PC-9 (cell line): ENCODE results near the gene CDNF. TPM values are rescaled to one million over a fixed set of nuclear protein-coding genes. Genes with fewer than 3 reads are reported as not detected.

Source experiments
- BruUV-seq: library from RNA; stranded (reverse); fragments of 400-500 nt; replicated peaks from 2 replicates; lab custom pipeline; 2021; lab: Mats Ljungman, UMichigan
- CTCF ChIA-PET: fragments of 300-600 bp; sonication (Branson Sonifier 250); formaldehyde crosslinking; loops from one replicate; lab custom pipeline; 2022; ENCODE audit warnings: antibody characterized with exemption; lab: Charles Lee
- POLR2A ChIA-PET: fragments of 300-600 bp; sonication (Branson Sonifier 250); formaldehyde crosslinking; loops from one replicate; lab custom pipeline; 2022; ENCODE audit warnings: antibody characterized with exemption; ENCODE audit not compliant: unreplicated experiment; lab: Charles Lee
- DNase-seq, 2 experiments: peaks; one replicate each; pipeline versions ENCODE4 v3.0.0 to v3.0.0-alpha.2; 2015 to 2022; ENCODE audit warnings: mixed read lengths in 1 of 2
- H2AFZ ChIP-seq: fragments of 200-600 bp; sonication (generic); 2 replicates; pipeline ENCODE4 v1.8.1; 2017; ENCODE audit warnings: antibody characterized with exemption
- H3F3A ChIP-seq: fragments of 200-600 bp; sonication (generic); 2 replicates; pipeline ENCODE4 v1.8.1; 2017; ENCODE audit warnings: antibody characterized with exemption, mild to moderate bottlenecking, low read depth; ENCODE audit not compliant: insufficient read depth
- H3K27ac ChIP-seq: fragments of 200-600 bp; sonication (generic); 2 replicates; pipeline ENCODE4 v1.6.1; 2016; ENCODE audit warnings: mixed run types
- H3K27me3 ChIP-seq: fragments of 200-600 bp; sonication (generic); 2 replicates; pipeline ENCODE4 v1.6.1; 2016; ENCODE audit warnings: low read depth, mixed run types; ENCODE audit not compliant: insufficient read depth
- H3K36me3 ChIP-seq: fragments of 200-600 bp; sonication (generic); 2 replicates; pipeline ENCODE4 v1.6.1; 2016; ENCODE audit warnings: low read depth, mixed run types
- H3K4me1 ChIP-seq: fragments of 200-600 bp; sonication (generic); replicated peaks from 2 replicates; pipeline ENCODE4 v1.6.1; 2016; ENCODE audit warnings: mixed run types; ENCODE audit not compliant: insufficient read depth
- H3K4me2 ChIP-seq: fragments of 200-600 bp; sonication (generic); 2 replicates; pipeline ENCODE4 v1.6.1; 2017; ENCODE audit warnings: mixed run types
- H3K4me3 ChIP-seq: fragments of 200-600 bp; sonication (generic); 2 replicates; pipeline ENCODE4 v1.6.1; 2016; ENCODE audit warnings: mixed run types
- H3K79me2 ChIP-seq: fragments of 200-600 bp; sonication (generic); 2 replicates; pipeline ENCODE4 v1.6.1; 2017; ENCODE audit warnings: low read depth, mixed run types
- H3K9me2 ChIP-seq: fragments of 200-600 bp; sonication (generic); 2 replicates; pipeline ENCODE4 v1.8.1; 2017; ENCODE audit warnings: mild to moderate bottlenecking; ENCODE audit not compliant: insufficient read depth
- H3K9me3 ChIP-seq: fragments of 200-600 bp; sonication (generic); 2 replicates; pipeline ENCODE4 v1.8.1; 2016; ENCODE audit warnings: low read depth; ENCODE audit not compliant: insufficient read depth
- H4K20me1 ChIP-seq: fragments of 200-600 bp; sonication (generic); 2 replicates; pipeline ENCODE4 v1.8.1; 2017; ENCODE audit not compliant: insufficient read depth
- CTCF ChIP-seq: fragments of 200-600 bp; sonication (generic); conservative IDR thresholded peaks from 2 replicates; pipeline ENCODE4 v1.6.1; 2017; ENCODE audit warnings: mixed run types, antibody characterized with exemption, mild to moderate bottlenecking, moderate library complexity
- EZH2 ChIP-seq: fragments of 200-600 bp; sonication (generic); IDR thresholded peaks from 2 replicates; pipeline ENCODE4 v1.8.0; 2017; ENCODE audit warnings: antibody characterized with exemption, low read depth
- intact Hi-C: fragments of 100-400 bp; cut with micrococcal nuclease; formaldehyde crosslinking; loops from one replicate; pipeline ENCODE4 v1.10.0; 2022; ENCODE audit not compliant: unreplicated experiment
- total RNA-seq: library from RNA; stranded (reverse); gene quantifications from 2 replicates; pipeline ENCODE4 v1.2.3, GENCODE V29; 2021

Gene CDNF
- total RNA-seq, 1 experiment from 2014 or later = 0.48 TPM

GRCh38 chr10:14858338-14858960, 20.6 kb upstream of the CDNF start:
- Histone ChIP-seq H2AFZ (no peak overlapping the region), H3K79me2 (no peaks in the 10 kb centered on the region), H3K4me3 (no peak overlapping the region), H3K27ac (no peak overlapping the region), H3K9me3 (no peaks in the 10 kb centered on the region), H3K9me2 (no peaks in the 10 kb centered on the region), H3K4me1 (no peaks in the 10 kb centered on the region), H3K36me3 (0 out of 2 replicates have a peak, but pooled peaks cover 7% of the 10 kb centered on the region), H4K20me1 (no peaks in the 10 kb centered on the region), H3F3A (no peaks in the 10 kb centered on the region), H3K27me3 (no peaks in the 10 kb centered on the region), H3K4me2 (no peak overlapping the region)
- intact Hi-C loops = no loop called here
- CTCF ChIA-PET = no interaction called here
- BruUV-seq = no TSS peak
- no peak for TF ChIP-seq CTCF
- TF ChIP-seq EZH2 = no peak
- POLR2A ChIA-PET = no interaction called here
- no peak for DNase-seq

GRCh38 chr10:14855453-14855852, 17.6 kb upstream of the CDNF start:
- Histone ChIP-seq H3K36me3 (0 out of 2 replicates have a peak, but pooled peaks cover 10% of the 10 kb centered on the region), H3K79me2 (no peaks in the 10 kb centered on the region), H4K20me1 (no peaks in the 10 kb centered on the region), H3K27me3 (no peaks in the 10 kb centered on the region), H3K4me2 (no peak overlapping the region), H3K4me1 (no peaks in the 10 kb centered on the region), H3K27ac (no peak overlapping the region), H3K9me3 (no peaks in the 10 kb centered on the region), H3F3A (no peaks in the 10 kb centered on the region), H3K4me3 (no peak overlapping the region), H2AFZ (no peak overlapping the region), H3K9me2 (no peaks in the 10 kb centered on the region)
- CTCF ChIA-PET = interaction anchor here (0.5 kb wide), 1 partner anchor 10 kb away, joined by 3 read pairs; no protein-coding TSS in a partner anchor
- no peak for DNase-seq
- intact Hi-C loops = no loop called here
- TF ChIP-seq EZH2 (no peak), CTCF (no peak)
- BruUV-seq = no TSS peak
- POLR2A ChIA-PET = no interaction called here

GRCh38 chr10:14852236-14852635, 14.4 kb upstream of the CDNF start:
- Histone ChIP-seq H3K79me2 (no peaks in the 10 kb centered on the region), H3F3A (no peaks in the 10 kb centered on the region), H3K36me3 (peaks cover 10% of the 10 kb centered on the region; the same call in 1 of the 2 replicates), H3K4me2 (no peak overlapping the region), H3K4me1 (no peaks in the 10 kb centered on the region), H4K20me1 (no peaks in the 10 kb centered on the region), H3K9me3 (no peaks in the 10 kb centered on the region), H3K27me3 (no peaks in the 10 kb centered on the region), H3K27ac (no peak overlapping the region), H2AFZ (no peak overlapping the region), H3K9me2 (no peaks in the 10 kb centered on the region), H3K4me3 (no peak overlapping the region)
- intact Hi-C loops = no loop called here
- ChIA-PET CTCF (no interaction called here), POLR2A (no interaction called here)
- DNase-seq = no peak
- BruUV-seq = no TSS peak
- TF ChIP-seq CTCF = no peak
- TF ChIP-seq EZH2 = no peak
